ENCODE measurements around the gene CFD.

The CFD gene

DNA sequence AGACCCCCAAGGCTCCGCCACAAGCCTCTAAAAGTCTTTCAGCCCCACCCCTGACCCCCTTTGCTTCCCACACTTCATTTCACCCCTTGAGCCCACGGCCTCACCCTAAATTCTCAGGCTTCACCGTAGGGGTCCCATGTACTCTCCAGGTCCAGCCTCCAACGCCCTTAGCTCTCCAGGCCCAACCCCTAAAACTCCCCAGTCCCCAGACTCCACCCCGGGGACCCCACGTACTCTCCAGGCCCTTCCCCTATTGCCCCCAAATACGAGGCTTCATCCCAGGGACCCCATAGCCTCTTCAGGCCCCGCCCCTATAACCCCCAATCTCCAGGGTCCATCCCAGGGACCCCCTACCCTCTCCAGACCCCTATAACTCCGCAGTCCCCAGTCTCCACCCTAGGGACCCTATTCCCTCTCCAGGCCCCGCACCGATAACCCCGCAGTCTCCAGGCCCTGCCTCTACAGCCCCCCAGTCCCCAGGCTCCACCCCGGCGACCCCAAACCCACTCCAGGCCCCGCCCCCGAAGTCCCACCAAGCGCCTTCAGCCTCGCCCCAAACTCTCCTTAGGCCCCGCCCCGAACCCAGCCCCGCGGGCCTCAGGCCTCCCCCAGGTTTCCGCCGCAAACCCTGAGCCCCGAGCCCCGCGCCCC is 32.9 kb downstream of the CFD start:
- TF ChIP-seq POLR2A (IDR thresholded peaks at IDR 0.05; ENCODE audit: low read depth, low read length): no peak
- FAIRE-seq (no peak), DNase-seq (ENCODE audit: insufficient read length, low spot score) (no peak)

DNA sequence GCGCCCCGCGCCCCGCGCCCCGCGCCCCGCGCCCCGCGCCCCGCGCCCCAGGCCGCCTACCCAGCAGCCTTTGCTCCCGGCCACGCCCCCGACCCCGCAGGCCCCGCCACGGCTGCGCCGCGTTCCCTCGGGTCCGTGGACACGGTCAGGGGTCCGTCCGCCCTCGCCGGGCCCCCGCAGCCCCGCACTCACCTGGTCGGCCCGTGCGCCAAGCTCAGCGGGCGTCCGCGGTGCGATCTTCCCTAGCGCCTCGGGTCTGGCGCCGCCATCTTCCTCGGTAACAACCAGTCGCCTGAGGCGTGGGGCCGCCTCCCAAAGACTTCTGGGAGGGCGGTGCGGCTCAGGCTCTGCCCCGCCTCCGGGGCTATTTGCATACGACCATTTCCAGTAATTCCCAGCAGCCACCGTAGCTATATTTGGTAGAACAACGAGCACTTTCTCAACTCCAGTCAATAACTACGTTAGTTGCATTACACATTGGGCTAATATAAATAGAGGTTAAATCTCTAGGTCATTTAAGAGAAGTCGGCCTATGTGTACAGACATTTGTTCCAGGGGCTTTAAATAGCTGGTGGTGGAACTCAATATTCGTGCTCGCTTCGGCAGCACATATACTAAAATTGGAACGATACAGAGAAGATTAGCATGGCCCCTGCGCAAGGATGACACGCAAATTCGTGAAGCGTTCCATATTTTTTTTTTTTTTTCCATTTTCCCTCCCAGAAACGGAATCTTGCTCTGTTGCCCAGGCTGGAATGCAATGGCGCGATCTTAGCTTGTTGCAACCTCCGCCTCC is 33.6 kb downstream of the CFD start, which contains the start of the genes MED16 and RNU6-9:
Gene MED16, minus strand, starts transcription at position 294 of the 796 bp plus-strand sequence. CDS start 2,056 bp downstream, outside the sequence.
Gene RNU6-9, plus strand, starts transcription at position 591 of the 796 bp plus-strand sequence.
- DNase-seq (ENCODE audit: insufficient read length, low spot score): peak; percentile 98
- FAIRE-seq: no peak
- peak; percentile 71 for TF ChIP-seq POLR2A (IDR thresholded peaks at IDR 0.05; ENCODE audit: low read depth, low read length)

DNA sequence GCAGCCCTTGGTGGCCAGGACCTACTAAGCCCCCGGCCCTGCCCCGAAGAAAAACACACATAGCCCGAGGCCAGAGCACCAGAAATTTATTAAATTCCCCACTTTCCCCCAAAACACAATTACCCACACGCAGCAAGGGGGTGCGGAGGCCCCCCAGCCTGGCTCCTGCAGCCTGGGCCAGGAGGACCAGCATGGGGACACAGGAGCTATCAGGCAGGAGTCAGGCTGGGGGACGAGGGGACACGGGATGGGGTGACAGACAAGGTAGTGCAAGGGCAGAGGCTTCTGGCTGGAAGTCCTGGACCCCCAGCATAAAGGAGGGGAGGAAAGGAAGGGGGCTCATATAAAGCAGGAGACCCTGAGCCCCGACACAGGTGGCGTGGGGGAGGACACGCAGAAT is 37.0 kb downstream of the CFD start:
- no peak for TF ChIP-seq POLR2A (IDR thresholded peaks at IDR 0.05; ENCODE audit: low read depth, low read length)
- DNase-seq (ENCODE audit: insufficient read length, low spot score) (no peak), FAIRE-seq (no peak)

DNA sequence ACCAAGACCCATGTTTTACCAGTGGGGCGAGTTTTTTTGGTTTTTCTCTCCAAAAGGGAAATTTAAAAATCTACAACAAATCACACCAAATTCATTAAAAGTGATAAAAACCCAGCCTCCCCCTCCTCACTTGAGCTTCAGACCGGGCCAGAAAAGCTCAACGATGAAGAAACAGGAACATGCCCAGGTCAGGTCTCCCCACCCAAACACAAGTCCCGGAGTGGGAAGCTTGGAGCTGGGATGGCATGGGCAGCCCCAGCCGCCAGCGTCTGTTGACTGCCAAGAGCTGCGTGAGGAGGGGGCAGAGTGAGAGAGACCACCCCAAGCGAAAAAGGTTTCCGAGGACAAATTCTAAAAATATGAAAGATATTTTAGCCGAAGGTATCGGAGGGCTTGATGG is 37.5 kb downstream of the CFD start:
- no peak for FAIRE-seq
- DNase-seq (ENCODE audit: insufficient read length, low spot score): no peak
- no peak for TF ChIP-seq POLR2A (IDR thresholded peaks at IDR 0.05; ENCODE audit: low read depth, low read length)

DNA sequence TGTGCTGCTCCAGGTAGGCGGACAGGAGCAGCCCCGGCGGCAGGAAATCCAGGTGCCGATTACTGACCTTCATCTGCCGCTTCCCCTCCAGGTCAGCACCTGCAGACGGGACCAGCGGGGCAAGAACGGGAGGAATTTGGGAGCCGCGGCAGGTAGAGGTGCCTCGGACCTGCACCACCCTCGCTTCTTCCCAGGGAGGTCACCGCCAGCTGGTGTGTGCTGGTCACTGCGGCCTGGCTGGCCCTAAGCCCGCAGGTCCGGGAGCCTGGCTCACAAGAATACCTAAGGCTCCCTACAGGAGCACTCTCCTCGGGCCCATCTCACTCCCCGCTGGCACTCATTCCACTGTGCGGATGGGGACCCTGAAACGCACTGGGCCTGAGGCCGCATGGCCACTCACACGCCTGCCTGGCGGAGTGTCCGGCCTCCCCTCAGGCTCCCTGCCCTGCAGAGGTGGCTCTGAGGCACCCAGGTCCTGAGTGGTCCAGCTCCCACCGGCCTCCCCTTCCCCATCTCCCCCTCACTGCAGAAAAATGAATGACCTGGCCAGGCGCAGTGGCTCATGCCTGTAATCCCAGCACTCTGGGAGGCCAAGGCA is 38.1 kb downstream of the CFD start:
- DNase-seq (ENCODE audit: insufficient read length, low spot score): no peak
- TF ChIP-seq POLR2A (IDR thresholded peaks at IDR 0.05; ENCODE audit: low read depth, low read length): no peak
- FAIRE-seq: no peak

DNA sequence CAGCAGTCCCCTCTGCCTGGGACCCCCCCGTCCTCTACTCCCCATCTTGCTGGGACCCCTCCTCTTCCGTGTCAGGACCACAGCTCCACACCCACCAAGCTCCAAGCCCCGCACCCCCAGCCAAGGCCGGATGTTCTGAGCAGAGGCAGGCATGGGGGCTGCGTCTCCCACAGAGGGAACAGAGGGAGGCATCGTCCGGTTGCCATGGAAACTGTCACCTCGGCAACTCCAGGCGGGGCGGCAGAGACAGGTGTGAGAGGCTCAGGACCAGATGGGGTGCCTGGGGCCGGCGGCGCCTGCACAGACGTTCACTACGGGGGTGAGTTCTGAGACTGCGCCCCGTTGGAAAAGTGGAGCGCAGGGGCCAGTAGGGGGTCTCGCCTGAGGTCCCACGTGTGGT is 39.2 kb downstream of the CFD start:
- TF ChIP-seq POLR2A (IDR thresholded peaks at IDR 0.05; ENCODE audit: low read depth, low read length): no peak
- FAIRE-seq (no peak), DNase-seq (ENCODE audit: insufficient read length, low spot score) (no peak)

DNA sequence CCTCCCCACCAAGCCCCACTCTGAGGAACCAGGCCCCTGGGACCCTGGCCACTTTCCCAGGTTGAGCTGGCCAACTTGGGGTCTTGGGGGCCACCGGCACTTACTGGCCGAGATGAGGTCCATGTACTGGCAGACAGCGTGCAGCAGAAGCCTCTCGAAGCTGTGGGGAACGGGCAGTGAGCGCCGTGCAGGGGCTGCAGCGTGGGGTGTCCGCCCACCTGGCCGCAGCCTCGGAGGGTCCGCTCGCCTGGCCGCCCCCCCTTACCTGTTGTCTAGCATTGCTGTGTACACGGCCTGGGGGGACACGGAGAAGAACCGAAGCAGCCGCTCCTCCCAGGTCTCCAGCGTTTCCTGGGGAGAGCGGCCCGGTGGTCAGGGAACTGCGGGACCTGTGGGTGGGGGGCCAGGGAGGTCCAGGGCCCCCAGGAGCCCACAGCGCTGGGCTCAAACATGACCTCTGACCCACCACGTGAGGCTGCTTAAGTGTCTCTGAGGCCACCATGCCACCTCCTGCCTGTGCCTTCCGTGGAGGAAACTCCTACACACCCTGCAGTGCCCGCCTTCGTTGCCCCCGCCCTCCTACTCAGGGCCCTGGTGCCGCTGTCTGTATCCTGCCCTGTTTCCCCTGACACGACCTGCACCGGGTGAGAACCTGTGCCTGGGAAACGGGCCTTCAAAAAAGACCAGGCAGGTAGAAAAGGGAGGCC is 40.0 kb downstream of the CFD start:
- no peak for FAIRE-seq
- no peak for DNase-seq (ENCODE audit: insufficient read length, low spot score)
- no peak for TF ChIP-seq POLR2A (IDR thresholded peaks at IDR 0.05; ENCODE audit: low read depth, low read length)

DNA sequence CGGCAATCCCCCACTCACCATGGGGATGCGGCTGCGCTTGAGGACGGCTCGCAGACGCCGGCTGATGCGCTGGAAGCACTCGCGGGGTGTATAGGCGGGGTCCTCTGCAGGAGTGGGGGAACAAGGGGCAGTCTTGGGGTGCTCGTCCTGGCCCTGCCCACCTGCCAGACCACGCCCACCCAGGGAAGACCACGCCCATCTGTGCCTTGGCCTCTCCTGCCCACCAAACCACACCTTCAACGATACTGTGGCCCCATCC is 40.5 kb downstream of the CFD start:
- TF ChIP-seq POLR2A (IDR thresholded peaks at IDR 0.05; ENCODE audit: low read depth, low read length): no peak
- no peak for FAIRE-seq
- no peak for DNase-seq (ENCODE audit: insufficient read length, low spot score)

DNA sequence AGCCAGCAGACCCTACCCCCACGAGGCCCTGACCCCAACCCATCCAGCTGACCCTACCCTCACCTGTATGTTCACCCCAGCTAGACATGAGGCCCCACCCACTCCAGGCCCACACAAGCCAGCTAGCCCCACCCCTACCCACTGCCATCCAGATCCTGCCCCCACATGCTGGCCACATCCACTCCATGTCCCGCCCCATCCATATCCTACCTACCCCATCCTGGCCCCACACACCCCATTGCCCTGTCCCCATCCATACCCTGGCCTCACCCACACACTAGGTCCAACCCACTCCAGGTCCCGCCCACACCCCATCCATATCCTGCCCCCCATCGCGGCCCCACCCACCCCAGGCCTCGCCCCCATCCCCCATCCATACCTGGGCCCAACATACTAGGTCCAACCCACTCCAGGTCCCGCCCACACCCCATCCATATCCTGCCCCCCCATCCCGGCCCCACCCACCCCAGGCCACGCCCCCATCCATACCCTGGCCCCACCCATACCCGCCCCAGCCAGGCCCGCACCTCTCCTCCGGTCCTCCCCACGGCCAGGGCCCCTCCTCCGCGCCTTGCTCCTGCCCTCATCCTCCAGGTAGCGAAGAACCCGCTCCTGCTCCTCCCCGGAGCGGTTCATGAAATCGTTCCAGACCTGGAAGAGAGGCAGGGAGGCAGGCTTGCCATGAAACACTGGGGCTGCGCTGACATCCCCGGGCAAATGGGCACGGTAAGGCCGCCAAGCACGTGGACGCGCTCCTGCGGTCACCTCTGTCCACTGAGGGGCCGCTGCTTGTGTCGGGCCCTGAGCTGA is 41.0 kb downstream of the CFD start:
- TF ChIP-seq POLR2A (IDR thresholded peaks at IDR 0.05; ENCODE audit: low read depth, low read length): no peak
- DNase-seq (ENCODE audit: insufficient read length, low spot score) (peak; percentile 72), FAIRE-seq (no peak)

DNA sequence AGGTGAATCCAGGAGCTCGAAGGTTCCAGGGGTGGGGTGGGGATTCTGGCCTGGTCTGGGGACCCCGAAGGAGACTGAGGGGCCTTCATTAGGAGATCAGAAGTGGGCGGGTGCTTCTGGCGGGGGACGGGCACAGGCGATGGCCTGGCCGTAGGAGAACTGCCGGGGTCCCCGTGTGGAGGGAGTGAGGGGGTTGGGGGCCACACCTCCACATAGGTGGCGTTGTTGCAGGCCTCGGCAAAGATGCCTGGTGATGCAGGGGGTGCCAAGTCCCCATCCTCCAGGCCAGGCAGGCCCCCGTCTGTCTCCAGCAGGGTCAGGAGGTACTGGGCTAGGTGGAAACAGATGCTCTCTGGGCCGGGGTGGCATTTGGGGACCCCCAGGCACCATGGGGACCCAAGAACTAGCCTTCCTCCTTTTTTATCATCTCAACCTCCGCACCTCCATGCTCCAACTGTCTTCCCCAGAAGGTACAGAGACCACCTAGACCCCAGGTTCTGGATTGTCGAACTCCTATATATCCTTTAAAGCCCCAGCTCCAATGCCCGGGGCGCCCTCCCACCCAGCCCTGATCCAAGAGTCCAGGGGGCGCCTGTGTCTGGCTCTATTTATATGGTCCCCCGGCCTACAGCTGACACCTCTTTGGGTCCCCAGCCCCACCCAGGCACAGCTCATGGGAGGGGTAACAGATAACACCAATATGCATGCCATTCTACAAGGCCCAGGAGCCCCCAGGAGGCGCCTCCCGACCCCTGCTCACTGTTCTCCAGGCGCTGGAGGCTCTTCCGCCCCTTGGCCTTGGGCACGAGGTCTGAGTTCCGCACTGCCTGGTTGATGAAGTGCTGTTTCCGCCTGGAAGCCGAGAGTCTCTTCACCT is 42.0 kb downstream of the CFD start:
- TF ChIP-seq POLR2A (IDR thresholded peaks at IDR 0.05; ENCODE audit: low read depth, low read length): no peak
- DNase-seq (ENCODE audit: insufficient read length, low spot score): no peak
- no peak for FAIRE-seq

DNA sequence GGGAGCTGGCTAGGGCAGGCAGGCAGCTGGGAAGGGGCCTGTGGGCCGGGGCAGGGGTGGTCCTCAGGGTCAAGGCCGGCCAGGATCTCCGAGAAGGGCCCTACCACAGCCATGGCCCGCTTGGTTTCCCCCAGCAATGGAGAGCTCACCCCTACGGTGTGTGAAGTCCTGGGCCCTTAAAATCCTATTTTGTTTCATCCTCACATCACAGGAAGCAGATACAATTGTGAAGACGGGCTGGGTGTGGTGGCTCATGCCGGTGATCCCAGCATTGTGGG is 42.6 kb downstream of the CFD start:
- FAIRE-seq (no peak), DNase-seq (ENCODE audit: insufficient read length, low spot score) (no peak)
- no peak for TF ChIP-seq POLR2A (IDR thresholded peaks at IDR 0.05; ENCODE audit: low read depth, low read length)

DNA sequence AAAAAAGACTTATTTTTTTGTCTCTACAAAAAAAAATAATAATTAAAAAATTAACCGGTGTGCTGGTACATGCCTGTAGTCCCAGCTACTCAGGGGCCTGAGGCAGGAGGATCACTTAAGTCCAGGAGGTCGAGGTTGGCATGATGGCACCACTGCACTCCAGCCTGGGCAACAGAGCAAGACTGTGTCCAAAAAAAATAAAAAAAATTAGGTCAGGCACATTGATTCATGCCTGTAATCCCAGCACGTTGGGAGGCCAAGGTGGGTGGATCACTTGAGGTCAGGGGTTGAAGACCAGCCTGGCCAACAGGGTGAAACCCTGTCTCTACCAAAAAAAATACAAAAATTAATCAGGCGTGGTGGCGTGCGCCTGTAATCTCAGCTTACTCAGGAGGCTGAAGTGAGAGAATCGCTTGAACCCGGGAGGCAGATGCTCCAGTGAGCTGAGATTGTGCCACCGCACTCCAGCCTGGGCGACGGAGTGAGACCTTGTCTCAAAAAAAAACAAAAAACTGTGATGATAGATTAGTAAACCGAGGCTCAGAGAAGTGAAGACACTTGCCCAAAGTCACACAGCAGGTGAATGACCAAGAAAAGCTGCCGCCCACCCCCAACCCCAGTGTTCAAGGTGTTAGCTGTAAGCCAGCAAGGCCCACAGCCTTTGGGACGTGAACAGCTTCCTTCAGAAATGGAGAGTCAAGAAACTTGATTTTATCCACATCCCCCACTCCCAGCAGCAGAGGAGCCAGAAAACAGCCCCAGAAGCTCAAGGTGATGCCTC is 43.2 kb downstream of the CFD start:
- TF ChIP-seq POLR2A (IDR thresholded peaks at IDR 0.05; ENCODE audit: low read depth, low read length): no peak
- DNase-seq (ENCODE audit: insufficient read length, low spot score): no peak
- no peak for FAIRE-seq

Measured in H54 (cell line).